Common myeloid progenitor, CD34-positive (primary cell): Measurements from ENCODE around the gene ATXN1.

Experiments
- CTCF ChIA-PET: fragments of 350-600 bp; sonication (Branson Sonifier 250); formaldehyde crosslinking; loops from one replicate; lab custom pipeline; 2021; ENCODE audit warnings: antibody characterized with exemption; lab: Charles Lee
- POLR2A ChIA-PET: fragments of 350-600 bp; sonication (Branson Sonifier 250); formaldehyde crosslinking; loops from one replicate; lab custom pipeline; 2021; ENCODE audit warnings: antibody characterized with exemption; lab: Charles Lee
- DNase-seq, 3 donors: peaks; one replicate each; pipeline versions ENCODE4 v3.0.0 to v3.0.0-alpha.2; 2013
- H3K27ac ChIP-seq, 2 experiments: 1 replicate in 1 of 2; 2 replicates in 1 of 2; pipeline ENCODE4 v1.7.0; 2013; ENCODE audit warnings: inconsistent platforms in 2 of 2, low read length in 2 of 2, mild to moderate bottlenecking in 2 of 2, low read depth in 1 of 2, moderate library complexity in 1 of 2; ENCODE audit not compliant: severe bottlenecking in 2 of 2, insufficient read depth in 1 of 2, poor library complexity in 1 of 2
- H3K27me3 ChIP-seq, 5 experiments: replicated peaks in 2 of 5; 1 replicate in 3 of 5; 2 replicates in 2 of 5; pipeline versions ENCODE4 v1.6.1 to v1.7.0; 2013; ENCODE audit warnings: low read length in 4 of 5, mild to moderate bottlenecking in 2 of 5, moderate library complexity in 2 of 5, inconsistent platforms in 1 of 5; ENCODE audit not compliant: insufficient read depth in 5 of 5, control insufficient read depth in 4 of 5
- H3K36me3 ChIP-seq, 4 experiments: 1 replicate in 2 of 4; 2 replicates in 2 of 4; pipeline versions ENCODE4 v1.6.1 to v1.7.0; 2013; ENCODE audit warnings: low read length in 3 of 4, control low read depth in 1 of 4, mild to moderate bottlenecking in 1 of 4; ENCODE audit not compliant: control insufficient read depth in 4 of 4, insufficient read depth in 4 of 4
- H3K4me1 ChIP-seq, 4 experiments: 1 replicate in 3 of 4; 2 replicates in 1 of 4; pipeline versions ENCODE4 v1.6.1 to v1.7.1; 2013; ENCODE audit warnings: low read length in 3 of 4, mild to moderate bottlenecking in 3 of 4, control low read depth in 1 of 4, inconsistent platforms in 1 of 4, moderate library complexity in 1 of 4; ENCODE audit not compliant: control insufficient read depth in 4 of 4, insufficient read depth in 4 of 4; ENCODE audit errors: control extremely low read depth in 1 of 4
- H3K4me3 ChIP-seq, 7 experiments: 1 replicate in 4 of 7; 2 replicates in 3 of 7; pipeline versions ENCODE4 v1.5.1 to v1.7.0; 2013; ENCODE audit warnings: mild to moderate bottlenecking in 7 of 7, low read length in 6 of 7, moderate library complexity in 6 of 7, inconsistent platforms in 2 of 7, low read depth in 2 of 7, control low read depth in 1 of 7; ENCODE audit not compliant: insufficient read depth in 4 of 7, control insufficient read depth in 1 of 7; ENCODE audit errors: extremely low read depth in 1 of 7
- H3K9me3 ChIP-seq, 5 experiments: 1 replicate in 4 of 5; 2 replicates in 1 of 5; pipeline versions ENCODE4 v1.6.1 to v1.7.1; 2013; ENCODE audit warnings: low read length in 4 of 5, mild to moderate bottlenecking in 2 of 5, inconsistent platforms in 1 of 5, low read depth in 1 of 5, moderate library complexity in 1 of 5; ENCODE audit not compliant: control insufficient read depth in 4 of 5, insufficient read depth in 2 of 5; ENCODE audit errors: control extremely low read depth in 1 of 5
- WGBS: methylation state at CpG from one replicate; pipeline ENCODE4 v1.1.5; 2013; ENCODE audit not compliant: insufficient coverage; 5-methylcytosine and 5-hydroxymethylcytosine counted together

ATXN1 gene

GRCh38 chr6:16575655-16576054, 185.6 kb downstream of the ATXN1 start:
- Histone ChIP-seq H3K9me3 (no peaks in the 10 kb centered on the region), H3K27ac (no peak overlapping the region), H3K27me3 (no peaks in the 10 kb centered on the region), H3K4me1 (no peaks in the 10 kb centered on the region), H3K36me3 (peaks cover 0 to 4% (median 0%) of the 10 kb centered on the region in 4 experiments), H3K4me3 (no peak overlapping the region)
- WGBS: no CpG with 5 or more reads among the region's 2 CpGs
- CTCF ChIA-PET: interaction anchor here (0.6 kb wide), 1 partner anchor 37 kb away, joined by 3 read pairs; no protein-coding TSS in a partner anchor
- POLR2A ChIA-PET: no interaction called here
- DNase-seq: no peak

GRCh38 chr6:16572943-16573342, 188.3 kb downstream of the ATXN1 start:
- 100% methylated on average over 2 of the region's 2 CpGs for WGBS
- ChIA-PET POLR2A (no interaction called here), CTCF (no interaction called here)
- H3K36me3 ChIP-seq: peaks cover 0 to 4% (median 0%) of the 10 kb centered on the region in 4 experiments
- DNase-seq: no peak
- no peak overlapping the region for H3K4me3 ChIP-seq
- no peaks in the 10 kb centered on the region for H3K27me3 ChIP-seq
- no peaks in the 10 kb centered on the region for H3K4me1 ChIP-seq
- no peak overlapping the region for H3K27ac ChIP-seq
- H3K9me3 ChIP-seq: peaks cover 0 to 2% (median 0%) of the 10 kb centered on the region in 5 experiments

GRCh38 chr6:16572317-16572716, 188.9 kb downstream of the ATXN1 start:
- no peaks in the 10 kb centered on the region for H3K27me3 ChIP-seq
- H3K4me1 ChIP-seq: no peaks in the 10 kb centered on the region
- no CpG with 5 or more reads among the region's 5 CpGs for WGBS
- no peak overlapping the region for H3K27ac ChIP-seq
- CTCF ChIA-PET: no interaction called here
- H3K9me3 ChIP-seq: peaks cover 0 to 2% (median 0%) of the 10 kb centered on the region in 5 experiments
- H3K36me3 ChIP-seq: peaks cover 0 to 4% (median 0%) of the 10 kb centered on the region in 4 experiments
- POLR2A ChIA-PET: no interaction called here
- no peak for DNase-seq
- H3K4me3 ChIP-seq: no peak overlapping the region

GRCh38 chr6:16570946-16571345, 190.3 kb downstream of the ATXN1 start:
- Histone ChIP-seq H3K27me3 (no peaks in the 10 kb centered on the region), H3K27ac (no peak overlapping the region), H3K4me3 (no peak overlapping the region), H3K9me3 (peaks cover 0 to 2% (median 0%) of the 10 kb centered on the region in 5 experiments), H3K36me3 (peaks cover 0 to 4% (median 0%) of the 10 kb centered on the region in 4 experiments), H3K4me1 (no peaks in the 10 kb centered on the region)
- POLR2A ChIA-PET: no interaction called here
- no peak for DNase-seq
- CTCF ChIA-PET: interaction anchor here (1.0 kb wide), 1 partner anchor 11 kb away, joined by 3 read pairs; no protein-coding TSS in a partner anchor
- no CpG with 5 or more reads among the region's 1 CpG for WGBS

GRCh38 chr6:16570221-16570553, 191.1 kb downstream of the ATXN1 start:
- H3K9me3 ChIP-seq: peaks cover 0 to 2% (median 0%) of the 10 kb centered on the region in 5 experiments
- no peaks in the 10 kb centered on the region for H3K4me1 ChIP-seq
- peaks cover 0 to 4% (median 0%) of the 10 kb centered on the region in 4 experiments for H3K36me3 ChIP-seq
- H3K27ac ChIP-seq: no peak overlapping the region
- DNase-seq: no peak
- no peaks in the 10 kb centered on the region for H3K27me3 ChIP-seq
- POLR2A ChIA-PET: no interaction called here
- WGBS: no CpG with 5 or more reads among the region's 1 CpG
- CTCF ChIA-PET: interaction anchor here (1.0 kb wide), 1 partner anchor 10 kb away, joined by 3 read pairs; no protein-coding TSS in a partner anchor
- no peak overlapping the region for H3K4me3 ChIP-seq

- ChIA-PET CTCF (interaction anchor here (1.0 kb wide), 1 partner anchor 23 kb away, joined by 3 read pairs; no protein-coding TSS in a partner anchor), POLR2A (no interaction called here)
- H3K27me3 ChIP-seq: no peaks in the 10 kb centered on the region
- no peaks in the 10 kb centered on the region for H3K4me1 ChIP-seq
- DNase-seq: no peak
- no CpG with 5 or more reads among the region's 5 CpGs for WGBS
- peaks cover 0 to 2% (median 0%) of the 10 kb centered on the region in 5 experiments for H3K9me3 ChIP-seq
- peaks cover 0 to 4% (median 0%) of the 10 kb centered on the region in 4 experiments for H3K36me3 ChIP-seq
- no peak overlapping the region for H3K27ac ChIP-seq
- H3K4me3 ChIP-seq: no peak overlapping the region
Observed at GRCh38 chr6:16568128-16568527, 193.1 kb downstream of the ATXN1 start.

- no peaks in the 10 kb centered on the region for H3K4me1 ChIP-seq
- H3K27me3 ChIP-seq: no peaks in the 10 kb centered on the region
- ChIA-PET CTCF (no interaction called here), POLR2A (no interaction called here)
- peaks cover 0 to 4% (median 0%) of the 10 kb centered on the region in 4 experiments for H3K36me3 ChIP-seq
- peaks cover 0 to 2% (median 0%) of the 10 kb centered on the region in 5 experiments for H3K9me3 ChIP-seq
- no peak overlapping the region for H3K4me3 ChIP-seq
- H3K27ac ChIP-seq: no peak overlapping the region
- DNase-seq: no peak
- no CpG with 5 or more reads among the region's 1 CpG for WGBS
Observed at GRCh38 chr6:16567071-16567470, 194.2 kb downstream of the ATXN1 start.
